Type B pancreatic cell (in vitro differentiated cells): ENCODE results near the gene TNKS2. TPM values are rescaled to one million over a fixed set of nuclear protein-coding genes. Genes with fewer than 3 reads are reported as not detected.

Experiments used
- DNase-seq: peaks from one replicate; pipeline ENCODE4 v3.0.0; 2021; ENCODE audit warnings: mixed read lengths; ENCODE audit not compliant: unreplicated experiment; ENCODE audit errors: extremely low spot score
- H3K27ac Mint-ChIP-seq: 2 replicates; pipeline ENCODE4 v1.8.0; 2021; ENCODE audit warnings: mild to moderate bottlenecking, mixed read lengths
- H3K27me3 Mint-ChIP-seq: 2 replicates; pipeline ENCODE4 v1.8.0; 2021; ENCODE audit warnings: mixed read lengths
- H3K36me3 Mint-ChIP-seq: 2 replicates; pipeline ENCODE4 v1.8.0; 2021; ENCODE audit warnings: mixed read lengths
- H3K4me1 Mint-ChIP-seq: one replicate; pipeline ENCODE4 v1.8.0; 2021; ENCODE audit warnings: mixed read lengths; ENCODE audit not compliant: unreplicated experiment
- H3K4me3 Mint-ChIP-seq: 2 replicates; pipeline ENCODE4 v1.8.0; 2021; ENCODE audit warnings: mild to moderate bottlenecking, mixed read lengths
- H3K9me3 Mint-ChIP-seq: 2 replicates; pipeline ENCODE4 v1.8.0; 2021; ENCODE audit warnings: mixed read lengths
- total RNA-seq: library from RNA; stranded (reverse); gene quantifications from 2 replicates; pipeline ENCODE4 v1.2.1, GENCODE V29; 2021; ENCODE audit warnings: low replicate concordance
- TF ChIP-seq, protein P1 (sequence below): fragments of 200-600 bp; sonication (generic); conservative IDR thresholded peaks from 2 replicates; pipeline ENCODE4 v1.5.0; 2021; ENCODE audit warnings: antibody characterized with exemption, mild to moderate bottlenecking

Gene TNKS2
- total RNA-seq, 1 donor from 2014 or later = 47.3 TPM

DNA sequence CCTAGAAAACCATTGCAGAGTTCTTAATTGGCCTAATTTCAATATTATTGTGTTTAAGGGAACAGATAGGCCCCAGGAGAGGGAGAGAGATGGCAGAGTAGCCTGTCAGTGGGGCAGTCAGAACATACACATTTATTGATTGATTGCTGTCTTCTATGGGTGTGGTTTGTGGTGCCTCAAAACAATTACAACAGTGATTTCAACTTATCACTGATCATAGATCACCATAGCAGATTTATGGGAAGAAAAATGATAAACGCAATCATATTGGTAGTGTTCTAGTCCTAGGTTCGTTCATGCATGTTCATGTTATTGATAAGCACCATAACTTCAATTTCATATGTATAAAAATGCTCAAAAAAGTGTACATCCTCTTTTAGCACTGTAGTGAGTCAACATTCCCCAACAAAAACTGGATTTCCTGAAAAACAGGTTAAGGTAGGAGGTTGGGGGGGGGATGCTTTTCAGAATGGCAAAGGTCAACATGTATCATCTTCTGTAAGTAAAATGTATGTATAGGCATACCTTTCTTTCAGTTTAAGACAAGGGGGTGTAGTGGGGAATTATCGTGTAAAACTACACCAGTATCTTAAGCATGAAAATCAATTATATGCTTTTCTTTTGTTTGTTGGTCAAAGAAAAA is 1.1 kb upstream of the TNKS2 start:
- Mint-ChIP-seq H3K9me3 (no peaks in the 10 kb centered on the region), H3K36me3 (peaks cover 14% of the 10 kb centered on the region), H3K27me3 (no peaks in the 10 kb centered on the region), H3K4me3 (peak overlapping the region; percentile 87), H3K4me1 (peaks cover 32% of the 10 kb centered on the region), H3K27ac (peak overlapping the region; percentile 91)
- DNase-seq = no peak
- TF ChIP-seq, protein P1, sequence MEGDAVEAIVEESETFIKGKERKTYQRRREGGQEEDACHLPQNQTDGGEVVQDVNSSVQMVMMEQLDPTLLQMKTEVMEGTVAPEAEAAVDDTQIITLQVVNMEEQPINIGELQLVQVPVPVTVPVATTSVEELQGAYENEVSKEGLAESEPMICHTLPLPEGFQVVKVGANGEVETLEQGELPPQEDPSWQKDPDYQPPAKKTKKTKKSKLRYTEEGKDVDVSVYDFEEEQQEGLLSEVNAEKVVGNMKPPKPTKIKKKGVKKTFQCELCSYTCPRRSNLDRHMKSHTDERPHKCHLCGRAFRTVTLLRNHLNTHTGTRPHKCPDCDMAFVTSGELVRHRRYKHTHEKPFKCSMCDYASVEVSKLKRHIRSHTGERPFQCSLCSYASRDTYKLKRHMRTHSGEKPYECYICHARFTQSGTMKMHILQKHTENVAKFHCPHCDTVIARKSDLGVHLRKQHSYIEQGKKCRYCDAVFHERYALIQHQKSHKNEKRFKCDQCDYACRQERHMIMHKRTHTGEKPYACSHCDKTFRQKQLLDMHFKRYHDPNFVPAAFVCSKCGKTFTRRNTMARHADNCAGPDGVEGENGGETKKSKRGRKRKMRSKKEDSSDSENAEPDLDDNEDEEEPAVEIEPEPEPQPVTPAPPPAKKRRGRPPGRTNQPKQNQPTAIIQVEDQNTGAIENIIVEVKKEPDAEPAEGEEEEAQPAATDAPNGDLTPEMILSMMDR = no peak

DNA sequence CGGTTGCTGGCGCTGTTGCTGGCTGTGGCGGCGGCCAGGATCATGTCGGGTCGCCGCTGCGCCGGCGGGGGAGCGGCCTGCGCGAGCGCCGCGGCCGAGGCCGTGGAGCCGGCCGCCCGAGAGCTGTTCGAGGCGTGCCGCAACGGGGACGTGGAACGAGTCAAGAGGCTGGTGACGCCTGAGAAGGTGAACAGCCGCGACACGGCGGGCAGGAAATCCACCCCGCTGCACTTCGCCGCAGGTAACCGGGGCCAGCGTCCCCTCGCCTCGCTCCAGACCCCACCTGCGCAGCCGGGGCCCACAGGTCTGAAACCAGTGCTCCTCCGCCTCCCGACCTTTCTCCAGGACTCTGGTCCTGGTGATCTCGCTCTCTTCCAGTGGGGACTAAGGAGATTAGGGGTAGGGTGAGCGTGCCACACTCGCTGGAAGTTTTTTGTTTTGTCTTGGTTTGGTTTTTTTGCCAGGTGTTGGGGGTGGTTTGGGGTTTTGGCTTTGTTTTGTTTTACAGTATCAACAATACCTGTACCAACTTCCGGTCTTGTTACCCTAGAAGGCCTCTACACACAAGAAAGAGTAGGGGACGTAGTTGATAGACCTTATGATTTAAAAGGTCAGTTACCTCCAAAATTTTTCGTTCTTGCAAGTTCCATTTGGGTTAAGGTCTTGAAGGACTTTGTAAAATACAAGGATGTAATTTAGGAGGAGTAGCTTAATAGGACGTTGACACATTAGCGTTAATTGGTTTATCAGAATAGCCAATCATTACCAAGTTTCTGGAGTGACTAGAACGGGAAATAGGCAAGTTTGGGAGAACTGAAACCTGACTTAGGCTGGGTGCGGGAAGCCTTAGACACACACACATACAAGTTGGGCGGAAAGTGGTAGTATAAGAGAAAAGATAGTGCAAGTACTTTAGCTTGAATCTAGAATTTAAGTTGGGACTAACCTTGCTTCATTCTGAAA is 704 bp downstream of the TNKS2 start:
- no peaks in the 10 kb centered on the region for H3K27me3 Mint-ChIP-seq
- peak overlapping the region; percentile 99 for H3K27ac Mint-ChIP-seq
- peaks cover 32% of the 10 kb centered on the region for H3K4me1 Mint-ChIP-seq
- peak; percentile 70 for DNase-seq
- no peaks in the 10 kb centered on the region for H3K9me3 Mint-ChIP-seq
- TF ChIP-seq, protein P1 = no peak
- H3K36me3 Mint-ChIP-seq = peaks cover 17% of the 10 kb centered on the region
- peak overlapping the region; percentile 98 for H3K4me3 Mint-ChIP-seq

DNA sequence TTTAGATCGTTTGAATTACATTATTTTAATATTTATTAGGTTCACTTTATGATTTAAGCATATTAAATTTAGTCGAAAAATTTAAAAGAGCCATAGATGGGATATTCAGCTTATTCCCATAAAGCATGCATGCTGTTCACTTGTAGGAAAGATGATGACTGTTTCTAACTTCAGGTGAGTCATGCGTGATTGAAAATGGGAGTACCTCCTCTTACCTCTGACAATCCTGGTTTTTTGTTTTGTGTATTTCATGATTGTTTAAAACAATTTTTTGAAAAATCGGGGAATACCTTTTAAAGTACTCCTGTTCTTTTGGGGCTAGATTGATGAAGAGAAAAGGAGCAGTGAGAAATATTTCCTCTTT is 1.4 kb downstream of the TNKS2 start:
- Mint-ChIP-seq H3K4me1 (peaks cover 36% of the 10 kb centered on the region), H3K4me3 (peak overlapping the region; percentile 98), H3K36me3 (peaks cover 21% of the 10 kb centered on the region), H3K27ac (peak overlapping the region; percentile 99), H3K9me3 (no peaks in the 10 kb centered on the region), H3K27me3 (no peaks in the 10 kb centered on the region)
- no peak for DNase-seq
- TF ChIP-seq, protein P1 = no peak

DNA sequence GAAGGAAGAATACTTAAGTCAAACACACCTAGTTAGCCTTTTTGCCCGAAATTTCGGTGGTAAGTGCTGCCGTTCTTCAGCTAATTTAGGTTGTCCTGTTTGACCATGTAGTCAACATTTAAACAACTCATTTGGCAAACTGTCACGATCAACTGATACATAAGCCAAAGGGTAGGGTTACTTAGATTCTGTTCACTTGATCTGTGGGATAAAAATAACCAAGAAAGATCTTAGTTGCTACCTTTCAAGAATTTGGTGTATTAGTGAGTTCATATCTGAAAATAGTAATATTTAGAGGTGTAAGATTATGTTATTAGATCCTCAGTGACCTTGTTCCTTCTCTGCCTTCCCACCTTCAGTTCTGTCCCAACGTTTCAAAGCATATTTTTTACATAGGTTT is 2.0 kb downstream of the TNKS2 start:
- Mint-ChIP-seq H3K36me3 (peaks cover 25% of the 10 kb centered on the region), H3K27me3 (no peaks in the 10 kb centered on the region), H3K9me3 (no peaks in the 10 kb centered on the region), H3K4me1 (peaks cover 39% of the 10 kb centered on the region), H3K4me3 (peak overlapping the region; percentile 98), H3K27ac (peak overlapping the region; percentile 99)
- no peak for DNase-seq
- TF ChIP-seq, protein P1 = no peak

DNA sequence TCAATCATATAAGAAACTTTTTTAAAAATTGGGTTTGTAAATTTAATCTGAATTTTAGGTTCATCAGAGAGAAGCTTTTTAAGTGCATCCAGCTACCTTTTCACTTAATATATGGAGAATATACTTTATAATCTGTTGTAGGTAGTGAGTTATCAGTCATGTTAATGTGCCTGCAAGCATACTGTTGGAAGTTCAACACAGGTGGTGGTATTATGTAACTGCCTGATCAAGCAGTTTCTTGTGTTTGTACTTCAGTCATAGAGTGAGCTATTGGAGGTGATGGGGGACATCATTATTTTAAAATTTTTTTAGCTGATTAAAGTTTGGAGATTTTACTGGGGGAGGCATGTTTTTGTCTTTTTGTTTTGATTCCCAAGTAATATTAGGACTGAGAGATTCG is 2.5 kb downstream of the TNKS2 start:
- Mint-ChIP-seq H3K27me3 (no peaks in the 10 kb centered on the region), H3K36me3 (peaks cover 29% of the 10 kb centered on the region), H3K4me1 (peaks cover 43% of the 10 kb centered on the region), H3K27ac (no peak overlapping the region), H3K9me3 (no peaks in the 10 kb centered on the region), H3K4me3 (peak overlapping the region; percentile 98)
- TF ChIP-seq, protein P1 = no peak
- no peak for DNase-seq
